HuH-7.5 (cell line): ENCODE results near the gene FRMD3.

Source experiments
- DNase-seq: peaks from one replicate; pipeline ENCODE4 v3.0.0; 2011; ENCODE audit warnings: low spot score

FRMD3 gene

GRCh38 chr9:83334320-83334719, 203.9 kb downstream of the FRMD3 start:
- DNase-seq: peak; percentile 23

GRCh38 chr9:83330207-83331196, 207.7 kb downstream of the FRMD3 start:
- no peak for DNase-seq

DNA sequence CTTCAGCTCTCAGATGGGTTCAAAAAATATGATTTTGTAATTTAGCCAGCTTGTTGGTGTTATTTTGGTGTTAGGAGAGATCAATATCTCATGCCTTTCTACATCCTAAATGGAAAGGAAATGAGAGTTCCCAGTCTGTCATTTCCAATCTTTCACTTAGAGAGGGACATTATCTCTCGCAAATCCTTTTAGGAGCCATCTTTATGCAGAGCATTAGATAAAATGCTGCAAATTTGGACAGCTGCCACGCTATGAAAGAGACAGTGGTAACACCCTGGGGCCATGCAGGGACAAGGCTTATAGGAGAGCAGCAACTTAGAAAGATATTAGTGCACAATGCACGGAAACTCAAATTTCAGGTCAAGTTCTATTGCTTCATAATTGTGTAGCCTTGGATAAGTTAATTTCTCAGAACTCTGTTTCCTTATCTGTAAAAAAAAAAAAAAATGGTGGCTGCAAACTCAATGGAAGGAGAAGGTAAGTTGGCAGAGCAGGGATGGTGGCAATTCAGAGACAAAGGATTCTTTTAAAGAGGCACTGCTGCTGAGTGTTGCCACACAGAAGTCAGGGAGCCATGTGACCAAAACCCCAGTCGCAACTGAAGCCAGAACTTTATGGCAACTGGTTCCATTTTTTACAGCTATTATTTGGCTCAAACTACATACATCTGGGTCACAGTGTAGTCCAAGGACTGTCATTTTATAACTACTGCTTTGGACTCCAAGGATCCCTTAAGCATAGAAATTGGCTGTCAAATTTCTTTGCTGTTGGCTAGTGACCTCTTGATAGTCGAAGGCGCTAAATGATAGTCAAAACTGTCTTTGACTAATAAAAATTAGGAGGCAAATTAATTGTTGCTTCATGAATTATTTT, 210.2 kb downstream of the FRMD3 start:
- DNase-seq: no peak

GRCh38 chr9:83327323-83327722, 210.9 kb downstream of the FRMD3 start:
- no peak for DNase-seq

DNA sequence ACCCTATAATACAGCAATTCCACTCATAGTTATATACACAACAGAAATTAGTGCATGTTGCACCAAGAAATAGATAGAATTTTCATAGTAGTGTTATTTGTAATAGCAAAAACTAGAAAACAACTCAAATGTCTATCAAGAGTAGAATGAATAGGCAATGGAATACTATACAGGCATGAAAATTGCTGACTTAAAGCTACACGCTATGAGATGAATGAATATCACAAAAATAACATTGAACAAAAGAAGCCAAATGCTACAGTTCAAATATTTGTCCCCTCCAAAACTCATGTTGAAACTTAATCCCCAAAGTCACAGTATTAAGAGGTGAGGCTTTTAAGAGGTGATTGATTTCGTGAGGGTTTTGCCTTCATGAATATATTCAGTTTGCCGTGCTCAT, 215.1 kb downstream of the FRMD3 start:
- no peak for DNase-seq

GRCh38 chr9:83322438-83322837, 215.8 kb downstream of the FRMD3 start:
- DNase-seq: no peak

- DNase-seq: no peak
These were observed 221.0 kb downstream of the FRMD3 start for GRCh38 chr9:83317244-83317643.

DNA sequence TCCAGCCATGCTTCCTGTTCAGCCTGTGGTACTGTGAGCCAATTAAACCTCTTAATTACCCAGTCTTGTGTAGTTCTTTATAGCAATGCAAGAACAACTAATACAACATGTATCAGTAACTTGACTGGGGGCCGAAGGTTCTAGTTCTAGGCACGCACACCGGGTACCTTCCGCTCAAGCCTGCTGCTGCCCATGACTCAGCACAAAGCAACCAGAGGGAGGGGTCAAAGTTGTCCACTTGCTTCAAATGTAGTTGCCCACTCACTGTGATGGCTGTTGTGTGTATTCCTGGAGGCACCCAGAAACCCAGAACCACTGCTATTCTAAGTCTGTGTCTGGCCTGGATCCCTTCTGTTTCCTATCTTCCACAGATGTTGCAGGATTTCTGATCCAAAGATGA, 222.6 kb downstream of the FRMD3 start:
- no peak for DNase-seq

- DNase-seq: no peak
These were observed 224.4 kb downstream of the FRMD3 start for GRCh38 chr9:83313781-83314180.

- no peak for DNase-seq
These were observed 225.7 kb downstream of the FRMD3 start for GRCh38 chr9:83312537-83312936.

GRCh38 chr9:83307066-83307724, 231.0 kb downstream of the FRMD3 start:
- no peak for DNase-seq

- no peak for DNase-seq
These were observed 233.5 kb downstream of the FRMD3 start for GRCh38 chr9:83304686-83305085.

DNA sequence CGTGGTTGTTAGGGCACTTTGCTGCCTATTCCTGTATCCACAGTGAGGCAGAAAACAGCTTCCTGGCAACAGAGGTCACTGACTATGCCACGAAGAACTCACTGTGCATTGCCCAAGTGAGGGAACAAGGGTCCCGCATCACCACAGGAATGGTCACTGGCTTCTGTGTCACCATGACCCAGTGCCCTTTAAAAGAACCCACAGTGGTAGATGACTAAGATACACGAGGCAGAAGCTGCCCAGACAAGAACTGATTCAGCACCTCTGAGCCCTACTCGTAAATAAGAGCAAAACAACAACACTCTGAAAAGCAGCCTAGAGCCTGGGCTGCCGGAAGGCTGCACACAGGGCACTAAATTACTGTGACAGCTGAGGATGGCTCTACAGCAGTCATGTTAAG, 238.6 kb downstream of the FRMD3 start:
- DNase-seq: no peak

GRCh38 chr9:83299094-83299493, 239.1 kb downstream of the FRMD3 start:
- DNase-seq: no peak

DNA sequence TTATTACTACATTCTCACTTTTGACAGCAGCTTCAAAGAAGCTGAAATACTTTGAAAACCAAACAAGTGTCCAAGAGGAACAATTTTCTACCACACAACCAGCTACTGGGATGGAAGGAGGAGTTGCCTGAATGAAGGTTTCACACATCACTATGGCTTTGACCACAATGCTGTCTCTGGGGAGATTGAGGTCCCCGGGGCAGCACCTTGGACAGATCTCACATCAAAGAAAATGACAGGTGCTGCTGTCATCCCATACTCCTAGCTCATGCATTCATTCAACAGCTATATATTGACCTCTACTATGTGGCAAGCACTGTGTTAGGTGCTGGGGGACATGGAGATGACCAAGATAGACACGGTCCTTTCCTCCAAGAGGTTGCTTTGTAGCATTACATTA, 242.1 kb downstream of the FRMD3 start:
- DNase-seq: no peak

DNA sequence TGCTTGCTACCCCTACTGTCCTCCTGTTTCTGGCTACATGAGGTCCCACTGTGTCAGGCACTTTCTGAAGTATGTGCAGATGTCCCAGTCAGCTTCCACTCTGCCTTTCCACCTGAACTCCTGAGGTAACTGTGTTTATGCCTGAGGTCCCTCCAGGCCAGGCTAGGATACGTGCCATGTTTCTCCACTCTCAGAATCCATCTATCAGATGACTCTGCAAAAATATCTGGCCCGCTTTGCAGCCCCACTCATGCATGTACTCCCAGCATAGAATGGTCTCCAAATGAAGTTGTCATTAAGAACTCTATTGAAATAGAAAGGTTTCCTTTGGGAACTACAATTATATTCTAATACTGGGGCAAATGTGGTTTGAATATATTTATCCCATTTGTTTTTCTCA, 243.4 kb downstream of the FRMD3 start:
- no peak for DNase-seq

DNA sequence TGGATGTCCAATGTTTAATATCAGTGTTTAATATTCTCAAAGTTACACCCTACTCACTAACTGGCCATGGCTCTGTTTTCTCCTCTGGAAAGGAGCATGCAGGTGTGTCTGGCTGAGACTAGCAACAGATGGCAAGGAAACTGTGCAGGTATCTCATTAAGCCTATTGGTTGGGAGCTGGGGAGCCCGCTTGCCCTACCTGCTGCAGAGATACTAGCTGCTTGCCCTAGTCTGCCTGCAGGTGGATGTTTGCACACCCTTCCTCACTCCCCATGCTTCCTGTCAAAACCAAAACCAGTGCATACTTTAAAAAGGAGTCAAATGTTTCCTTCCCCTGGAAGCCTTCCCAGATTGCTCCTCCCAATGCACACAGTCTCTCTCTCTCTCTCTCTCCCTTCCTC, 247.0 kb downstream of the FRMD3 start:
- no peak for DNase-seq

GRCh38 chr9:83290692-83291091, 247.5 kb downstream of the FRMD3 start:
- no peak for DNase-seq

- no peak for DNase-seq
These were observed 251.2 kb downstream of the FRMD3 start for GRCh38 chr9:83287021-83287420.

- no peak for DNase-seq
These were observed 252.6 kb downstream of the FRMD3 start for GRCh38 chr9:83285445-83286225.

GRCh38 chr9:83284746-83285145, 253.5 kb downstream of the FRMD3 start:
- DNase-seq: no peak

DNA sequence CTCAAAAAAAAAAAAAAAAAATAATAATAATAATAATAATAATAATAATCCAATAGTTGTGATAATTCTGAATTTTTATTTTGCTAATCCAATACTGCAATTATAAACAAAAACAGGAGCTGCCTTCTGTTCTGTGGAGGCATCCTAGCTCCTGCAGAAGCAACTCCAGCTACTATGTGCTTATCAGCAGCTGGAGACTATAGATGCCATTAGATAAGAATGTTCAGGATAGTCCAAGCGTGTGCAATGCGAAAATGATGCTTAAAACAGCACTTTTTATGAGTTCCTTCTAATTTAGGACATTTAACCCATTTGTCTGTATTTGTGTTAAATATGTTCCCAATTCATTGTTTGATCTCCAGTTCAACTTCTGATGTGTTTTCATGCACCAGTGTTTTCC, 254.7 kb downstream of the FRMD3 start:
- DNase-seq: no peak
